ENCODE data around the gene DSG3. TPM values are rescaled to one million over a fixed set of nuclear protein-coding genes. Genes with fewer than 3 reads are reported as not detected.

The DSG3 gene
- polyA plus RNA-seq, 1 donor (not counting 4 experiments of a cell fraction or from before 2014, with no cell fraction given), result 259 TPM

DNA sequence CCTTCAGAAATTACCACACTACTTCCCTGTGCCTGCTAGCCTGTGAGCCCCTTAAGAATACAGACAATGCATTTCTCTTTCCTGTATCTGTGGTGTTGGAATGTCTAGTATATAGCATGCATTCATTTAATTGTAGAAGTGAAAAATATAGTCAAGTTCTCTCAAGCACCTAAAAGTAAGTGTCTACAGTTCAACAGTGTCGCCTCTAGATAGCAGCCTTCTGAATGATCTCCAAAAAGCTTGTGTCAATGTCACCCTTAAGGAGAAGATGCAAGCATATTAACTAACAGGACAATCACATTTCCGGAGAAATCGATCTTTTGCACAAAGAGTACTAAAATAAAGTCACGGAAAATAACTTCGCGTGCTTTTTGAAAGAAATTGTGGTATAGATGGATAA, 27.5 kb upstream of the DSG3 start:
- Histone ChIP-seq H3K4me1 (ENCODE audit: control insufficient read depth, extremely low read depth, insufficient read depth, low read length) (peaks cover 21% of the 10 kb centered on the region), H3K9ac (ENCODE audit: control insufficient read depth, extremely low read depth, insufficient read depth, low read length) (peak overlapping the region; percentile 4), H3K36me3 (ENCODE audit: control insufficient read depth in 2 of 2, extremely low read depth in 1 of 2, insufficient read depth in 2 of 2, low read length in 2 of 2) (no peaks in the 10 kb centered on the region), H3K79me2 (ENCODE audit: control insufficient read depth, insufficient read depth, low read length) (no peaks in the 10 kb centered on the region), H3K4me2 (ENCODE audit: control insufficient read depth, extremely low read depth, insufficient read depth, low read depth, low read length) (peak overlapping the region; percentile 69), H3K9me1 (ENCODE audit: control insufficient read depth, extremely low read depth, insufficient read depth, low read length) (no peaks in the 10 kb centered on the region), H3K4me3 (ENCODE audit: control insufficient read depth in 2 of 3, extremely low read depth in 1 of 3, insufficient read depth in 2 of 3, low read depth in 1 of 3, low read length in 3 of 3) (no peak overlapping the region), H3K9me3 (ENCODE audit: control insufficient read depth, low read depth, low read length) (no peaks in the 10 kb centered on the region), H3K27me3 (ENCODE audit: control insufficient read depth, extremely low read depth, insufficient read depth, low read length) (no peaks in the 10 kb centered on the region), H2AFZ (ENCODE audit: control insufficient read depth, low read length) (peak overlapping the region; percentile 72), H3K27ac (ENCODE audit: control insufficient read depth, insufficient read depth, low read length) (peak overlapping the region; percentile 84), H4K20me1 (ENCODE audit: control insufficient read depth, extremely low read depth, insufficient read depth, low read length) (no peaks in the 10 kb centered on the region)
- dilution Hi-C loops (cut with MboI; ENCODE audit: extremely low pct_ligation_motif_present, low sequenced_read_pairs), result no loop called here
- TF ChIP-seq CTCF (optimal IDR thresholded peaks at IDR 0.05 in 1 of 3, IDR thresholded peaks at IDR 0.05 in 1 of 3, conservative IDR thresholded peaks at IDR 0.05 in 1 of 3; ENCODE audit: extremely low read depth in 1 of 3, insufficient read depth in 2 of 3, low read length in 3 of 3) (no peak), EZH2 (IDR thresholded peaks at IDR 0.05; ENCODE audit: low read length) (no peak)
- DNase-seq (ENCODE audit: low read depth, low spot score), result no peak
- peak; percentile 59 for FAIRE-seq

DNA sequence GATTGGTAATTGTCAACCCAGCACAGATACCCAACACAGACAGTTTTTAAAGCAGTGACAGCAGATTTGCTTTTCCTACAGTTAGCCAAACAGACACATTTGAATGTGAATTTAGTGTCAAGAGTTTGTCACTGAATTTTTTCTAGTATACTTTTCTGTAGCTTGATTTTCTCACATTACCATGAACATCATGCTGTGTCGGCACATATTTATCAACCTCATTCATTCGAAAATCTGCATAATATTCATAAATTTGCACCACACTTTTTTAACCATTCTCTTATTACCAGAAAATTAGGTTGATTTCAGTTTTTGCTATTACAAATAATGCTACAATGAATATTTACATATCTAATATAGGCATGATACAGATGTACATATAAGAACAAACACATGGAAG, 27.0 kb upstream of the DSG3 start:
- H4K20me1 ChIP-seq (ENCODE audit: control insufficient read depth, extremely low read depth, insufficient read depth, low read length), result no peaks in the 10 kb centered on the region

More for the DNA sequence above, 27.0 kb upstream of the DSG3 start:
- Histone ChIP-seq H3K9me3 (ENCODE audit: control insufficient read depth, low read depth, low read length) (no peaks in the 10 kb centered on the region), H2AFZ (ENCODE audit: control insufficient read depth, low read length) (no peak overlapping the region), H3K36me3 (ENCODE audit: control insufficient read depth in 2 of 2, extremely low read depth in 1 of 2, insufficient read depth in 2 of 2, low read length in 2 of 2) (no peaks in the 10 kb centered on the region), H3K79me2 (ENCODE audit: control insufficient read depth, insufficient read depth, low read length) (no peaks in the 10 kb centered on the region), H3K27ac (ENCODE audit: control insufficient read depth, insufficient read depth, low read length) (peak overlapping the region; percentile 84), H3K4me1 (ENCODE audit: control insufficient read depth, extremely low read depth, insufficient read depth, low read length) (peaks cover 24% of the 10 kb centered on the region), H3K4me2 (ENCODE audit: control insufficient read depth, extremely low read depth, insufficient read depth, low read depth, low read length) (no peak overlapping the region), H3K4me3 (ENCODE audit: control insufficient read depth in 2 of 3, extremely low read depth in 1 of 3, insufficient read depth in 2 of 3, low read depth in 1 of 3, low read length in 3 of 3) (no peak overlapping the region), H3K27me3 (ENCODE audit: control insufficient read depth, extremely low read depth, insufficient read depth, low read length) (no peaks in the 10 kb centered on the region), H3K9ac (ENCODE audit: control insufficient read depth, extremely low read depth, insufficient read depth, low read length) (peak overlapping the region; percentile 4), H3K9me1 (ENCODE audit: control insufficient read depth, extremely low read depth, insufficient read depth, low read length) (no peaks in the 10 kb centered on the region)
- dilution Hi-C loops (cut with MboI; ENCODE audit: extremely low pct_ligation_motif_present, low sequenced_read_pairs), result no loop called here
- no peak for DNase-seq (ENCODE audit: low read depth, low spot score)
- TF ChIP-seq EZH2 (IDR thresholded peaks at IDR 0.05; ENCODE audit: low read length) (no peak), CTCF (optimal IDR thresholded peaks at IDR 0.05 in 1 of 3, IDR thresholded peaks at IDR 0.05 in 1 of 3, conservative IDR thresholded peaks at IDR 0.05 in 1 of 3; ENCODE audit: extremely low read depth in 1 of 3, insufficient read depth in 2 of 3, low read length in 3 of 3) (no peak)
- peak; percentile 71 for FAIRE-seq
